B cell (primary cell): ENCODE results near the gene RCC2. TPM values are rescaled to one million over a fixed set of nuclear protein-coding genes. Genes with fewer than 3 reads are reported as not detected.

Experiments used
- ATAC-seq: fragments of 200-7000 bp; cut with Tn5 transposase; one replicate; pipeline ENCODE4 v1.10.0; 2021; ENCODE audit warnings: low read depth, mild to moderate bottlenecking, moderate number of reproducible peaks, moderate library complexity
- CTCF ChIA-PET: fragments of 350-600 bp; sonication (Branson Sonifier 250); formaldehyde crosslinking; loops from one replicate; lab custom pipeline; 2021; ENCODE audit warnings: antibody characterized with exemption, inconsistent platforms; lab: Charles Lee
- POLR2A ChIA-PET: fragments of 350-600 bp; sonication (Branson Sonifier 250); formaldehyde crosslinking; loops from one replicate; lab custom pipeline; 2021; ENCODE audit warnings: antibody characterized with exemption; lab: Charles Lee
- DNase-seq: peaks from one replicate; pipeline ENCODE4 v3.0.0; 2013
- H2AFZ ChIP-seq: 2 replicates; pipeline ENCODE4 v1.6.1; 2012; ENCODE audit warnings: mild to moderate bottlenecking, low read depth, low read length; ENCODE audit not compliant: insufficient read depth, poor library complexity, severe bottlenecking
- H3K27ac ChIP-seq, 2 donors: 1 replicate in 1 of 2; 2 replicates in 1 of 2; pipeline ENCODE4 v1.5.1; 2012 to 2013; ENCODE audit warnings: low read length in 2 of 2, mild to moderate bottlenecking in 2 of 2, moderate library complexity in 1 of 2
- H3K27me3 ChIP-seq, 4 experiments: fragments of 200-600 bp in 1 of 4; sonication (generic) in 1 of 4; replicated peaks in 1 of 4; 1 replicate in 2 of 4; 2 replicates in 2 of 4; pipeline versions ENCODE4 v1.6.1 to v1.7.0; 2013 to 2016; ENCODE audit warnings: low read length in 3 of 4, mild to moderate bottlenecking in 2 of 4, mixed read lengths in 1 of 4, moderate library complexity in 1 of 4; ENCODE audit not compliant: insufficient read depth in 4 of 4, control insufficient read depth in 3 of 4; ENCODE audit errors: control extremely low read depth in 1 of 4
- H3K36me3 ChIP-seq, 2 experiments: replicated peaks in 1 of 2; 1 replicate in 1 of 2; 2 replicates in 1 of 2; pipeline versions ENCODE4 v1.6.1 to v1.7.1; 2013; ENCODE audit warnings: low read length in 1 of 2; ENCODE audit not compliant: insufficient read depth in 2 of 2, control insufficient read depth in 1 of 2; ENCODE audit errors: control extremely low read depth in 1 of 2, extremely low read depth in 1 of 2
- H3K4me1 ChIP-seq, 2 donors: fragments of 200-600 bp in 1 of 2; sonication (generic) in 1 of 2; 1 replicate in 1 of 2; 2 replicates in 1 of 2; pipeline versions ENCODE4 v1.5.1 to v1.6.1; 2013 to 2017; ENCODE audit warnings: low read length in 2 of 2; ENCODE audit not compliant: control insufficient read depth in 2 of 2, insufficient read depth in 2 of 2
- H3K4me2 ChIP-seq: replicated peaks from 2 replicates; pipeline ENCODE3; 2012; ENCODE audit warnings: mild to moderate bottlenecking, low read depth, low read length; ENCODE audit not compliant: poor library complexity, severe bottlenecking
- H3K4me3 ChIP-seq, 5 experiments: fragments of 200-600 bp in 1 of 5; sonication (generic) in 1 of 5; 1 replicate in 3 of 5; 2 replicates in 2 of 5; pipeline versions ENCODE4 v1.5.1 to v1.7.0; 2011 to 2016; ENCODE audit warnings: low read length in 4 of 5, mild to moderate bottlenecking in 4 of 5, low read depth in 2 of 5, control low read depth in 1 of 5, moderate library complexity in 1 of 5; ENCODE audit not compliant: insufficient read depth in 1 of 5; ENCODE audit errors: control extremely low read depth in 1 of 5, extremely low read depth in 1 of 5
- H3K79me2 ChIP-seq: fragments of 200-600 bp; sonication (generic); one replicate; pipeline ENCODE4 v1.6.0; 2016; ENCODE audit warnings: low read length; ENCODE audit not compliant: control insufficient read depth, insufficient read depth
- H3K9ac ChIP-seq: fragments of 200-600 bp; sonication (generic); 2 replicates; pipeline ENCODE4 v1.6.1; 2017; ENCODE audit warnings: mild to moderate bottlenecking, low read length, moderate library complexity
- H3K9me3 ChIP-seq, 3 donors: one replicate each; pipeline versions ENCODE4 v1.6.1 to v1.7.1; 2013; ENCODE audit warnings: low read length in 2 of 3; ENCODE audit not compliant: control insufficient read depth in 2 of 3, insufficient read depth in 1 of 3; ENCODE audit errors: control extremely low read depth in 1 of 3
- H4K20me1 ChIP-seq: 2 replicates; pipeline ENCODE4 v1.6.0; 2012; ENCODE audit warnings: mild to moderate bottlenecking, low read length; ENCODE audit not compliant: insufficient read depth, control insufficient read depth, poor library complexity, severe bottlenecking
- H3K27ac Mint-ChIP-seq: one replicate; pipeline ENCODE4 v1.8.0; 2021; ENCODE audit warnings: mixed read lengths
- H3K27me3 Mint-ChIP-seq: one replicate; pipeline ENCODE4 v1.8.0; 2021; ENCODE audit warnings: mixed read lengths
- H3K4me1 Mint-ChIP-seq: one replicate; pipeline ENCODE4 v1.8.0; 2021; ENCODE audit warnings: mixed read lengths
- H3K4me3 Mint-ChIP-seq: one replicate; pipeline ENCODE4 v1.8.0; 2021; ENCODE audit warnings: mixed read lengths
- H3K9me3 Mint-ChIP-seq: one replicate; pipeline ENCODE4 v1.8.0; 2022; ENCODE audit warnings: mixed read lengths; ENCODE audit not compliant: insufficient read depth
- EZH2 ChIP-seq: IDR thresholded peaks from 2 replicates; pipeline ENCODE4 v1.6.1; 2012; ENCODE audit warnings: borderline replicate concordance, low read depth, mild to moderate bottlenecking, moderate library complexity, low read length; ENCODE audit not compliant: insufficient read depth, poor library complexity, severe bottlenecking
- whole genome bisulfite sequencing: methylation state at CpG from one replicate; pipeline ENCODE4 v1.1.5; 2013; ENCODE audit warnings: missing lambda C conversion rate; ENCODE audit not compliant: insufficient coverage; 5-methylcytosine and 5-hydroxymethylcytosine counted together
- intact Hi-C: fragments of 100-400 bp; cut with micrococcal nuclease; formaldehyde crosslinking; loops from one replicate; pipeline ENCODE4 v1.10.0; 2022
- polyA plus RNA-seq: library from polyadenylated mRNA; depleted of rRNA; stranded (reverse); fragments of >200 nt; gene quantifications from 2 replicates; pipeline ENCODE4 v1.2.3, GENCODE V29; 2012
- total RNA-seq, 2 donors: library from RNA; stranded (reverse); fragments of 120-200 nt in 1 of 2; gene quantifications; 1 replicate in 1 of 2; 2 replicates in 1 of 2; pipeline versions ENCODE4 v1.2.3 to v1.2.4, GENCODE V29; 2013 to 2022
- TF ChIP-seq, protein P1 (sequence below): fragments of 200-600 bp; IDR thresholded peaks from one replicate; pipeline ENCODE4 v1.8.0; 2022; ENCODE audit warnings: antibody characterized with exemption, mild to moderate bottlenecking

The RCC2 gene
- total and polyA plus RNA-seq, 2 donors (not counting 1 experiment from before 2014, with no cell fraction given), result 48.9 to 76.9 TPM

DNA sequence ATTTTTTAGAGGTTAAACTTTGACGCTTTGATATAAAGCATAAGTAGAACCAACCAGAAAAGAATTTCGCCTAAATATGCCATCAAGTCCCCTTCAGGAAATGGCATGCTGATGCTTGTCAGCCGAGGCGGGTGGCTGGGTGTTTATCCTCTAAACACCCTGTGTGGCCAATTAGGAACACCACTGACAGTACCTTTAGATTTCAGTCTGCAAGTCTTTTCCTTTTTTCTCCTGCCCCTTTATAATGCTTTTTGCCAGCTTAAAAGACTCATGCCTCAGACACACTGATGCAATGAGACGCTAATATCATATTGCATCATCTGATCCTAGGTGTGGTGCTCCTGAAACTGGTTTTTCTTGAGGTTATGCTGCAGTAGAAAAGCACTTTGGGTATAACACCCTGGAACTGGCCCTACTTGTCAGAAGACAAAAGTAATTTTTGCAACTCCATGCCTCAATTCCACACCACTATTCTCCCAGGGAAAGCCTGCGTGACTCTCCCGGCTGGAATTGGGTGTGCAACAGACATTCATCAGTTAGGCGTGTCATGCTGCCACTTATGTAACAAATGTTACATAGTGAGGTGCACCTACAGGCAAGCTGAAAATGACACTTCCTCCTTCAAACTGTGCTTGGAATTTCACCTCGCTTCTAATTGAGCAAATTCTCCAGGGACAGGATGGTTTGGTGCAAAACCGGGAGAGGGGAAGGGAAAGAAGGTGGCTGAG is 2.0 kb upstream of the RCC2 start:
- ChIA-PET POLR2A (no interaction called here), CTCF (interaction anchor here (0.8 to 1.6 kb wide), 3 partner anchors 10 to 23 kb away, joined by 3 to 4 read pairs (median 3); no protein-coding TSS in a partner anchor)
- H3K27ac Mint-ChIP-seq, result no peak overlapping the region
- Histone ChIP-seq H3K9ac (no peak overlapping the region), H3K4me2 (no peak overlapping the region), H4K20me1 (peaks cover 24% of the 10 kb centered on the region), H2AFZ (no peak overlapping the region), H3K27me3 (peaks cover 0 to 12% (median 3%) of the 10 kb centered on the region in 4 experiments), H3K4me3 (no peak overlapping the region), H3K79me2 (peaks cover 17% of the 10 kb centered on the region), H3K27ac (no peak overlapping the region), H3K4me1 (peaks cover 15 to 17% of the 10 kb centered on the region in 2 donors), H3K36me3 (no peaks in the 10 kb centered on the region), H3K9me3 (no peaks in the 10 kb centered on the region)
- no peak overlapping the region for H3K4me3 Mint-ChIP-seq
- WGBS, result 54% methylated on average over 6 of the region's 10 CpGs
- intact Hi-C loops, result no loop called here
- ATAC-seq (no peak), DNase-seq (no peak)
- no peak for TF ChIP-seq EZH2
- TF ChIP-seq, protein P1, sequence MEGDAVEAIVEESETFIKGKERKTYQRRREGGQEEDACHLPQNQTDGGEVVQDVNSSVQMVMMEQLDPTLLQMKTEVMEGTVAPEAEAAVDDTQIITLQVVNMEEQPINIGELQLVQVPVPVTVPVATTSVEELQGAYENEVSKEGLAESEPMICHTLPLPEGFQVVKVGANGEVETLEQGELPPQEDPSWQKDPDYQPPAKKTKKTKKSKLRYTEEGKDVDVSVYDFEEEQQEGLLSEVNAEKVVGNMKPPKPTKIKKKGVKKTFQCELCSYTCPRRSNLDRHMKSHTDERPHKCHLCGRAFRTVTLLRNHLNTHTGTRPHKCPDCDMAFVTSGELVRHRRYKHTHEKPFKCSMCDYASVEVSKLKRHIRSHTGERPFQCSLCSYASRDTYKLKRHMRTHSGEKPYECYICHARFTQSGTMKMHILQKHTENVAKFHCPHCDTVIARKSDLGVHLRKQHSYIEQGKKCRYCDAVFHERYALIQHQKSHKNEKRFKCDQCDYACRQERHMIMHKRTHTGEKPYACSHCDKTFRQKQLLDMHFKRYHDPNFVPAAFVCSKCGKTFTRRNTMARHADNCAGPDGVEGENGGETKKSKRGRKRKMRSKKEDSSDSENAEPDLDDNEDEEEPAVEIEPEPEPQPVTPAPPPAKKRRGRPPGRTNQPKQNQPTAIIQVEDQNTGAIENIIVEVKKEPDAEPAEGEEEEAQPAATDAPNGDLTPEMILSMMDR, result no peak
- H3K4me1 Mint-ChIP-seq, result peaks cover 13% of the 10 kb centered on the region
- no peaks in the 10 kb centered on the region for H3K9me3 Mint-ChIP-seq
- peaks cover 18% of the 10 kb centered on the region for H3K27me3 Mint-ChIP-seq

DNA sequence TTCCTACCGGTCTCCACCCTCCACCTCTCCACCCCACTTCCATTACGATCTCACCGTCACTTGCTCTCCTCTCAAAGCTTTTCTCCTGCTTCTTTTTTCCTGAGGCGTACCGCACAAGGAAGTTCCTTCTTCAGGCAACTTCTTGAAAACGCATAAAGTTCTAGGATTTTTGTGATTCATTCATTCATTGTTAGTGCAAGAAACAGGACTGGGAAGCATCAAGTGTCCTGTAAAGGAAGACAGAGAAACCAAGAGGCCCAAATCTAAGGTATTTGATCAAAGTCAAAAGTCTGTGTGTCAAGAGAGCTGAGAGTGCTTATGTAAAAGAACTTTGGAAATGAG is 1.3 kb upstream of the RCC2 start:
- 67% methylated on average over 4 of the region's 6 CpGs for WGBS
- Histone ChIP-seq H3K9me3 (no peaks in the 10 kb centered on the region), H3K4me3 (no peak overlapping the region), H4K20me1 (peaks cover 30% of the 10 kb centered on the region), H3K79me2 (peaks cover 23% of the 10 kb centered on the region), H3K4me1 (peaks cover 20 to 23% of the 10 kb centered on the region in 2 donors), H3K36me3 (no peaks in the 10 kb centered on the region), H3K9ac (no peak overlapping the region), H2AFZ (no peak overlapping the region), H3K27ac (no peak overlapping the region), H3K4me2 (no peak overlapping the region), H3K27me3 (peaks cover 0 to 12% (median 3%) of the 10 kb centered on the region in 4 experiments)
- ChIA-PET CTCF (interaction anchor here (0.8 to 1.6 kb wide), 3 partner anchors 10 to 22 kb away, joined by 3 to 4 read pairs (median 3); no protein-coding TSS in a partner anchor), POLR2A (no interaction called here)
- TF ChIP-seq, protein P1, result no peak
- TF ChIP-seq EZH2, result no peak
- peak overlapping the region; percentile 87 for H3K4me3 Mint-ChIP-seq
- peak overlapping the region; percentile 62 for H3K27ac Mint-ChIP-seq
- DNase-seq (no peak), ATAC-seq (no peak)
- peaks cover 19% of the 10 kb centered on the region for H3K4me1 Mint-ChIP-seq
- H3K27me3 Mint-ChIP-seq, result peaks cover 18% of the 10 kb centered on the region
- intact Hi-C loops, result no loop called here
- no peaks in the 10 kb centered on the region for H3K9me3 Mint-ChIP-seq
